CD4-positive, alpha-beta T cell (primary cell): ENCODE results near the gene AP3M1. TPM values are rescaled to one million over a fixed set of nuclear protein-coding genes. Genes with fewer than 3 reads are reported as not detected.

ENCODE experiments used
- ATAC-seq: fragments of 200-7000 bp; cut with Tn5 transposase; one replicate; pipeline ENCODE4 v1.10.0; 2022; ENCODE audit warnings: mild to moderate bottlenecking; ENCODE audit not compliant: poor library complexity
- CTCF ChIA-PET: fragments of 350-600 bp; sonication (Branson Sonifier 250); formaldehyde crosslinking; loops from one replicate; lab custom pipeline; 2021; ENCODE audit warnings: antibody characterized with exemption, inconsistent platforms; lab: Charles Lee
- POLR2A ChIA-PET: fragments of 350-600 bp; sonication (Branson Sonifier 250); formaldehyde crosslinking; loops from one replicate; lab custom pipeline; 2021; ENCODE audit warnings: antibody characterized with exemption, inconsistent platforms; lab: Charles Lee
- DNase-seq, 14 experiments: peaks; one replicate each; pipeline ENCODE4 v3.0.0-alpha.2; 2013 to 2020; ENCODE audit warnings: mixed read lengths in 2 of 14
- H3K27ac ChIP-seq, 2 donors: one replicate each; pipeline versions ENCODE4 v1.5.1 to v1.7.0; 2013; ENCODE audit warnings: low read length in 2 of 2, low read depth in 1 of 2, mild to moderate bottlenecking in 1 of 2
- H3K27me3 ChIP-seq, 2 experiments: 1 replicate in 1 of 2; 2 replicates in 1 of 2; pipeline versions ENCODE4 v1.6.1 to v1.7.0; 2013; ENCODE audit warnings: low read length in 2 of 2, control low read depth in 1 of 2, mild to moderate bottlenecking in 1 of 2, moderate library complexity in 1 of 2; ENCODE audit not compliant: insufficient read depth in 2 of 2, control insufficient read depth in 1 of 2
- H3K36me3 ChIP-seq: one replicate; pipeline ENCODE4 v1.6.1; 2013; ENCODE audit warnings: low read length, control low read depth; ENCODE audit not compliant: insufficient read depth
- H3K4me1 ChIP-seq: one replicate; pipeline ENCODE4 v1.6.1; 2013; ENCODE audit warnings: low read length, control low read depth; ENCODE audit not compliant: insufficient read depth
- H3K4me3 ChIP-seq: one replicate; pipeline ENCODE4 v1.5.1; 2013; ENCODE audit warnings: mild to moderate bottlenecking, low read length, moderate library complexity
- H3K9me3 ChIP-seq, 2 experiments: 1 replicate in 1 of 2; 2 replicates in 1 of 2; pipeline versions ENCODE4 v1.6.1 to v1.7.0; 2013; ENCODE audit warnings: low read length in 2 of 2, mild to moderate bottlenecking in 2 of 2, control low read depth in 1 of 2, moderate library complexity in 1 of 2; ENCODE audit not compliant: control insufficient read depth in 1 of 2, insufficient read depth in 1 of 2
- H3K27ac Mint-ChIP-seq: one replicate; pipeline ENCODE4 v1.8.0; 2020; ENCODE audit warnings: mixed read lengths
- H3K27me3 Mint-ChIP-seq: one replicate; pipeline ENCODE4 v1.8.0; 2021; ENCODE audit warnings: mixed read lengths
- H3K36me3 Mint-ChIP-seq: one replicate; pipeline ENCODE4 v1.8.0; 2021; ENCODE audit warnings: low read depth, mixed read lengths
- H3K4me1 Mint-ChIP-seq: one replicate; pipeline ENCODE4 v1.8.0; 2021; ENCODE audit warnings: low read depth, mixed read lengths
- H3K4me3 Mint-ChIP-seq: one replicate; pipeline ENCODE4 v1.8.0; 2020; ENCODE audit warnings: mild to moderate bottlenecking, mixed read lengths
- H3K9me3 Mint-ChIP-seq: one replicate; pipeline ENCODE4 v1.8.0; 2020; ENCODE audit warnings: mixed read lengths
- intact Hi-C, 2 experiments: fragments of 100-400 bp; cut with DNase I in 1 of 2; cut with micrococcal nuclease in 1 of 2; formaldehyde crosslinking; loops; one replicate each; pipeline versions ENCODE4 v1.15.1 to v1.9.0; 2023 to 2025; cut with DNase I, micrococcal nuclease
- total RNA-seq, 174 experiments: library from RNA in 2 of 174; stranded (reverse) in 2 of 174; gene quantifications; one replicate each; pipeline ENCODE4 v1.2.3 and lab custom pipeline; 2021 to 2026
- TF ChIP-seq, protein P1 (sequence below): fragments of 200-600 bp; IDR thresholded peaks from one replicate; pipeline ENCODE4 v1.8.0; 2022; ENCODE audit warnings: antibody characterized with exemption, mild to moderate bottlenecking

The AP3M1 gene
- total RNA-seq, 2 experiments from 2014 or later: 14.8 to 17.6 TPM

DNA sequence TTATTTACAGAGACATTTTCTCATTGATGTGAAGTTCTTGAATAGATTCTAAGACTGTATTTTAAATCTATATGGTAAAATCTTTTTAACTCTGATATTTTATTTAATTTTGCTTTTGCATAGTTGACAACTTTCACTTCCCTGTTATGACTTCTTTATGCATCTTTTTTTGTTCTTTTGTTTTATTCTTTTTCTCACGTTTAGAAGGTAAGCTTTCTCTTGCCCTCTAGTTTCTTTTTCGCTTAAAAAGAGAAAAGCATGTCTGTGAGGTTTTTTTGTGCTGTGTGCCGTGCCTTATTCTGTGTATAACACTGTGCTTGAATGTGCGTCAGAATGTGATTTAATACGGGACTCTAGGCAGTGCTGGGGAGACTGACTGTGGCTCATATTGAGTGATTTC is 74.7 kb downstream of the AP3M1 start:
- H3K4me3 Mint-ChIP-seq: no peak overlapping the region
- intact Hi-C loops: loop anchor here (5.0 kb wide), 2 partner anchors 134 to 229 kb away; no protein-coding TSS in a partner anchor
- H3K4me1 ChIP-seq: no peaks in the 10 kb centered on the region
- no peak overlapping the region for H3K27ac ChIP-seq
- no peak overlapping the region for H3K27ac Mint-ChIP-seq
- H3K36me3 Mint-ChIP-seq: peaks cover 65% of the 10 kb centered on the region
- peaks cover 10% of the 10 kb centered on the region for H3K4me1 Mint-ChIP-seq
- no peaks in the 10 kb centered on the region for H3K27me3 Mint-ChIP-seq
- H3K36me3 ChIP-seq: peaks cover 42% of the 10 kb centered on the region
- ATAC-seq (no peak), DNase-seq (no peak)
- no peaks in the 10 kb centered on the region for H3K9me3 ChIP-seq
- no peaks in the 10 kb centered on the region for H3K9me3 Mint-ChIP-seq
- ChIA-PET POLR2A (interaction anchor here (1.3 kb wide), 1 partner anchor 20 kb away, joined by 3 read pairs; no protein-coding TSS in a partner anchor), CTCF (interaction anchor here (1.0 kb wide), 1 partner anchor 19 kb away, joined by 3 read pairs; no protein-coding TSS in a partner anchor)
- TF ChIP-seq, protein P1, sequence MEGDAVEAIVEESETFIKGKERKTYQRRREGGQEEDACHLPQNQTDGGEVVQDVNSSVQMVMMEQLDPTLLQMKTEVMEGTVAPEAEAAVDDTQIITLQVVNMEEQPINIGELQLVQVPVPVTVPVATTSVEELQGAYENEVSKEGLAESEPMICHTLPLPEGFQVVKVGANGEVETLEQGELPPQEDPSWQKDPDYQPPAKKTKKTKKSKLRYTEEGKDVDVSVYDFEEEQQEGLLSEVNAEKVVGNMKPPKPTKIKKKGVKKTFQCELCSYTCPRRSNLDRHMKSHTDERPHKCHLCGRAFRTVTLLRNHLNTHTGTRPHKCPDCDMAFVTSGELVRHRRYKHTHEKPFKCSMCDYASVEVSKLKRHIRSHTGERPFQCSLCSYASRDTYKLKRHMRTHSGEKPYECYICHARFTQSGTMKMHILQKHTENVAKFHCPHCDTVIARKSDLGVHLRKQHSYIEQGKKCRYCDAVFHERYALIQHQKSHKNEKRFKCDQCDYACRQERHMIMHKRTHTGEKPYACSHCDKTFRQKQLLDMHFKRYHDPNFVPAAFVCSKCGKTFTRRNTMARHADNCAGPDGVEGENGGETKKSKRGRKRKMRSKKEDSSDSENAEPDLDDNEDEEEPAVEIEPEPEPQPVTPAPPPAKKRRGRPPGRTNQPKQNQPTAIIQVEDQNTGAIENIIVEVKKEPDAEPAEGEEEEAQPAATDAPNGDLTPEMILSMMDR: no peak
- no peak overlapping the region for H3K4me3 ChIP-seq
- H3K27me3 ChIP-seq: no peaks in the 10 kb centered on the region

DNA sequence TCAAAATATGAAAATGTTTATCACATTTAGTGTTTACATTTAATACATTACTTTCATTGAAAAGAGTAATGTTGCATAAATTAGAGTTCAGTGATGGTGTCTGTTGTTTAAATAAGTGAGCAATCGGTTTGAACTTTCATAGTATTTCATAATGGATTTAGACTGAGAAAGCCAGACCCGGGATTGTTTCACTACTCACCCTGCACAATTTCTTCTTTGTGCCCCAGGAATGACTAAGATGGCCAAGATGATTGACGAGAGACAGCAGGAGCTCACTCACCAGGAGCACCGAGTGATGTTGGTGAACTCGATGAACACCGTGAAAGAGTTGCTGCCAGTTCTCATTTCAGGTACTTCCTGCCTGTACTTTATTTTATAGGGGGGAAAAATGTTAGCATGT is 78.1 kb downstream of the AP3M1 start:
- Histone ChIP-seq H3K9me3 (no peaks in the 10 kb centered on the region), H3K36me3 (peaks cover 47% of the 10 kb centered on the region), H3K27me3 (no peaks in the 10 kb centered on the region), H3K4me1 (no peaks in the 10 kb centered on the region), H3K4me3 (no peak overlapping the region), H3K27ac (no peak overlapping the region)
- POLR2A ChIA-PET: no interaction called here
- CTCF ChIA-PET: no interaction called here
- H3K36me3 Mint-ChIP-seq: peaks cover 62% of the 10 kb centered on the region
- ATAC-seq: no peak
- H3K27ac Mint-ChIP-seq: no peak overlapping the region
- DNase-seq: no peak
- TF ChIP-seq, protein P1: no peak
- intact Hi-C loops: no loop called here
- H3K9me3 Mint-ChIP-seq: no peaks in the 10 kb centered on the region
- H3K27me3 Mint-ChIP-seq: no peaks in the 10 kb centered on the region
- H3K4me3 Mint-ChIP-seq: no peak overlapping the region
- H3K4me1 Mint-ChIP-seq: no peaks in the 10 kb centered on the region

DNA sequence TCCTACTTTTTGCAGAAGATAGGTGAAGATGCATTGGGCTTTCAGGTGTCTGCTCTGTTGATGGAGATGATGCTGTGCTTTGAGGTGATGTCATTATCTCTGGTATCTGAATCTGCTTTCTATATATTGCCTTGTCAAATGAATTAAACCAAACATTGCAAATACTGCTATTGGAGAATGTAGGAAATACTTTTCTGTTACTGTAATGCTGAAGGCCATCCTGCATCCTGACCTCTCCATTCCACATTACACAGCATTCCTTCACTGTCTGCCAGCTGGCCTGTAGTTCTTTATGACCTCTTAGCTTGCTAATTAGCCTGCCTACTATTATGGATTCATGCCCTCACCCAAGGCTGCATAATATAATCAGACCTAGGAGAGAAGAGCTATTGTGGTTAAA is 79.5 kb downstream of the AP3M1 start:
- H3K27me3 ChIP-seq: no peaks in the 10 kb centered on the region
- Mint-ChIP-seq H3K4me3 (no peak overlapping the region), H3K27ac (no peak overlapping the region), H3K9me3 (no peaks in the 10 kb centered on the region), H3K27me3 (no peaks in the 10 kb centered on the region), H3K36me3 (peaks cover 53% of the 10 kb centered on the region), H3K4me1 (no peaks in the 10 kb centered on the region)
- intact Hi-C loops: no loop called here
- peaks cover 42% of the 10 kb centered on the region for H3K36me3 ChIP-seq
- TF ChIP-seq, protein P1: no peak
- no peaks in the 10 kb centered on the region for H3K9me3 ChIP-seq
- H3K4me3 ChIP-seq: no peak overlapping the region
- no peaks in the 10 kb centered on the region for H3K4me1 ChIP-seq
- H3K27ac ChIP-seq: no peak overlapping the region
- ChIA-PET CTCF (interaction anchor here (1.1 kb wide), 1 partner anchor 10 kb away, joined by 6 read pairs; no protein-coding TSS in a partner anchor), POLR2A (no interaction called here)
- ATAC-seq: no peak
- no peak for DNase-seq

Other genes starting within 250 kb of the AP3M1 start
- gene PLAU, start 239.7 kb downstream of the AP3M1 start, total RNA-seq: not detected
- 10 to 100 TPM; 18.5 to 19.7 TPM for gene VCL, start 152.7 kb downstream of the AP3M1 start, total RNA-seq
- gene ADK, start 393 bp upstream of the AP3M1 start, total RNA-seq: 10 to 100 TPM; 15.3 to 17.6 TPM